ENCODE data around the gene CSF1.

GRCh38 chr1:109925159-109925990, 14.7 kb downstream of the CSF1 start:
- no peak for TF ChIP-seq CTCF (IDR thresholded peaks at IDR 0.05)
- TF ChIP-seq POLR2A (IDR thresholded peaks at IDR 0.05) = no peak
